Measurements from ENCODE around the gene YIF1B. TPM values are rescaled to one million over a fixed set of nuclear protein-coding genes. Genes with fewer than 3 reads are reported as not detected.

The YIF1B gene
- total and polyA plus RNA-seq, 9 of the 15 experiments (the other 6 are each of a cell fraction or from before 2014, with no cell fraction given) = 8.5 to 586 (median 323) TPM

DNA sequence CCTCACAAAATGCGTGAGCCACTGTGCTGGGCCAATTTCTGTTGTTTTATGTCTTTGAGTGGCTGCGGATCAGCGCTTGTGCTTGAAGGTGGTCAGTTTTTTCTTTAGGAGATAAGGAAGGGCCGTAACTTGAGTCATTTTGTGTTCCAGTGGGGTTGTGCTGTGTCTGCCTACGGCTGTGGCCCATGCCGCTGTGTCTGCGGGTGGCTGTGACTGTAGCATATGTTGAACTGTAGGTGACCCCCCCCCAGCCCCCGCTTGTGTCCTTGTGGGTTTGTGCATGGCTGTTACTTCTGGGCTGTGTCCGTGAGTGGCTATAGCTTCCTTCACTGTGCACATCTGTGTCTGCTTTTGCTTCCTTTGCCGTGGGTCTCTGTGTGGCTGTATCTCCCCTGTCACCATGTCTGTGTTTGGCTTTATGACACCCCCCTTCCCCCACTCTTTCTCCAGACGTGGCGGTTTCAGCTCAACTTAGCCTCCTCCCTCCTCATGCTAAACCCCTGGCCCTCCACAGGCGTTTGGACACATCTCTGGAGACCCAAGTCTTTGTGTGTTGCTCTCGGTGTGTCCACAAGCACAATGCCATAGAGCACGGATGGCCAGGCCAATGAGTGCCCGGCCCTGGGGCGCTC, 60.2 kb downstream of the YIF1B start (continued):
- TF ChIP-seq, protein P1, sequence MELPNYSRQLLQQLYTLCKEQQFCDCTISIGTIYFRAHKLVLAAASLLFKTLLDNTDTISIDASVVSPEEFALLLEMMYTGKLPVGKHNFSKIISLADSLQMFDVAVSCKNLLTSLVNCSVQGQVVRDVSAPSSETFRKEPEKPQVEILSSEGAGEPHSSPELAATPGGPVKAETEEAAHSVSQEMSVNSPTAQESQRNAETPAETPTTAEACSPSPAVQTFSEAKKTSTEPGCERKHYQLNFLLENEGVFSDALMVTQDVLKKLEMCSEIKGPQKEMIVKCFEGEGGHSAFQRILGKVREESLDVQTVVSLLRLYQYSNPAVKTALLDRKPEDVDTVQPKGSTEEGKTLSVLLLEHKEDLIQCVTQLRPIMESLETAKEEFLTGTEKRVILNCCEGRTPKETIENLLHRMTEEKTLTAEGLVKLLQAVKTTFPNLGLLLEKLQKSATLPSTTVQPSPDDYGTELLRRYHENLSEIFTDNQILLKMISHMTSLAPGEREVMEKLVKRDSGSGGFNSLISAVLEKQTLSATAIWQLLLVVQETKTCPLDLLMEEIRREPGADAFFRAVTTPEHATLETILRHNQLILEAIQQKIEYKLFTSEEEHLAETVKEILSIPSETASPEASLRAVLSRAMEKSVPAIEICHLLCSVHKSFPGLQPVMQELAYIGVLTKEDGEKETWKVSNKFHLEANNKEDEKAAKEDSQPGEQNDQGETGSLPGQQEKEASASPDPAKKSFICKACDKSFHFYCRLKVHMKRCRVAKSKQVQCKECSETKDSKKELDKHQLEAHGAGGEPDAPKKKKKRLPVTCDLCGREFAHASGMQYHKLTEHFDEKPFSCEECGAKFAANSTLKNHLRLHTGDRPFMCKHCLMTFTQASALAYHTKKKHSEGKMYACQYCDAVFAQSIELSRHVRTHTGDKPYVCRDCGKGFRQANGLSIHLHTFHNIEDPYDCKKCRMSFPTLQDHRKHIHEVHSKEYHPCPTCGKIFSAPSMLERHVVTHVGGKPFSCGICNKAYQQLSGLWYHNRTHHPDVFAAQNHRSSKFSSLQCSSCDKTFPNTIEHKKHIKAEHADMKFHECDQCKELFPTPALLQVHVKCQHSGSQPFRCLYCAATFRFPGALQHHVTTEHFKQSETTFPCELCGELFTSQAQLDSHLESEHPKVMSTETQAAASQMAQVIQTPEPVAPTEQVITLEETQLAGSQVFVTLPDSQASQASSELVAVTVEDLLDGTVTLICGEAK (IDR thresholded peaks at IDR 0.05) = peak; percentile 13; the same call in 1 of the 2 replicates
- TF ChIP-seq, protein P1 (CRISPR knock-in tag; IDR thresholded peaks at IDR 0.05) = no peak
- 0 out of 2 replicates have a peak, but pooled peaks have one; percentile 42 for TF ChIP-seq TSC22D4 (tag; IDR thresholded peaks at IDR 0.05)
- TF ChIP-seq KAT2B (IDR thresholded peaks at IDR 0.05; ENCODE audit: low read depth, low read length) = no peak
- no peak for TF ChIP-seq ZNF436 (CRISPR knock-in tag; IDR thresholded peaks at IDR 0.05)
- TF ChIP-seq ATF1 (CRISPR knock-in tag; IDR thresholded peaks at IDR 0.05) = no peak
- TF ChIP-seq ATF1 (tag; IDR thresholded peaks at IDR 0.05) = peak; percentile 35; the same call in 1 of the 2 replicates
- TF ChIP-seq KDM1A (IDR thresholded peaks at IDR 0.05) = 0 out of 4 replicates have a peak, but pooled peaks have one; percentile 58 to 63
- TF ChIP-seq RBM39 (optimal IDR thresholded peaks at IDR 0.05; ENCODE audit: low read depth, low read length) = no peak
- TF ChIP-seq CBFA2T3 (IDR thresholded peaks at IDR 0.05) = 0 out of 2 replicates have a peak, but pooled peaks have one; percentile 44
- TF ChIP-seq, protein P2, sequence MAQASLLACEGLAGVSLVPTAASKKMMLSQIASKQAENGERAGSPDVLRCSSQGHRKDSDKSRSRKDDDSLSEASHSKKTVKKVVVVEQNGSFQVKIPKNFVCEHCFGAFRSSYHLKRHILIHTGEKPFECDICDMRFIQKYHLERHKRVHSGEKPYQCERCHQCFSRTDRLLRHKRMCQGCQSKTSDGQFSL (CRISPR knock-in tag; IDR thresholded peaks at IDR 0.05) = peak; percentile 76
- TF ChIP-seq, protein P2 (tag; IDR thresholded peaks at IDR 0.05) = peak in 1 of 2 experiments; percentile 58; a peak in 1 of 4 replicates
- no peak for TF ChIP-seq SLC30A9 (CRISPR knock-in tag; IDR thresholded peaks at IDR 0.05)
- TF ChIP-seq, protein P3, sequence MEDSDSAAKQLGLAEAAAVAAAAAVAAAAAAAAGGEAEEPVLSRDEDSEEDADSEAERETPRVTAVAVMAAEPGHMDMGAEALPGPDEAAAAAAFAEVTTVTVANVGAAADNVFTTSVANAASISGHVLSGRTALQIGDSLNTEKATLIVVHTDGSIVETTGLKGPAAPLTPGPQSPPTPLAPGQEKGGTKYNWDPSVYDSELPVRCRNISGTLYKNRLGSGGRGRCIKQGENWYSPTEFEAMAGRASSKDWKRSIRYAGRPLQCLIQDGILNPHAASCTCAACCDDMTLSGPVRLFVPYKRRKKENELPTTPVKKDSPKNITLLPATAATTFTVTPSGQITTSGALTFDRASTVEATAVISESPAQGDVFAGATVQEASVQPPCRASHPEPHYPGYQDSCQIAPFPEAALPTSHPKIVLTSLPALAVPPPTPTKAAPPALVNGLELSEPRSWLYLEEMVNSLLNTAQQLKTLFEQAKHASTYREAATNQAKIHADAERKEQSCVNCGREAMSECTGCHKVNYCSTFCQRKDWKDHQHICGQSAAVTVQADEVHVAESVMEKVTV (CRISPR knock-in tag; IDR thresholded peaks at IDR 0.05) = no peak
- TF ChIP-seq, protein P4, sequence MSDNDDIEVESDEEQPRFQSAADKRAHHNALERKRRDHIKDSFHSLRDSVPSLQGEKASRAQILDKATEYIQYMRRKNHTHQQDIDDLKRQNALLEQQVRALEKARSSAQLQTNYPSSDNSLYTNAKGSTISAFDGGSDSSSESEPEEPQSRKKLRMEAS (CRISPR knock-in tag; IDR thresholded peaks at IDR 0.05) = 0 out of 2 replicates have a peak, but pooled peaks have one; percentile 3

All from K562 (cell line).